ENCODE measurements around the gene C15orf39. TPM values are rescaled to one million over a fixed set of nuclear protein-coding genes. Genes with fewer than 3 reads are reported as not detected.
"Not testable (repeated sequence)": the region's sequence is repeated elsewhere in the genome, so short reads cannot be mapped to it uniquely, and the experiment has no call there.

The C15orf39 gene
- total and polyA plus RNA-seq, 2 donors from 2014 or later, result 5.7 to 32.7 TPM

DNA sequence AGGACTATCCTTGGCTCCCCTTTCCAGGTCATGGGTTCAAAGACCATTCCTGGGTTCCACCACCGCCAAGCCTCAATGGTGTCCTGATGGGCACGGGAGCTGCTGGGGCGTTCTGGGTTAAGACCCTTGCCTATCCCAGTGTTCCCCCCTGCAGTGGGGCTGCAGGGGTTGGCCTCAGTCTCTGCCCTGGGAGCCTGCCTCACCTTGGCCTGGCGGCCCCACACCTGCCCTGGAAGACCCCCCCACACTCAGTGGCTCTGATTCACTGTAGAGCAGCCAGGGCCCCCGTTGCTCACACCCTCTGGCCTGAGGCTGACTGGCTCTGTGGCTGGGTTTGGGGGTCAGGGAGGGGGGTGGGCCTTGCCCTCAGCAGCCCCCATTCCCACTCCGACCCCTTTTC lies 22.0 kb downstream of the C15orf39 start:
- DNase-seq (no peak), FAIRE-seq (no peak)
- no peak overlapping the region for H3K27ac ChIP-seq (ENCODE audit: low read depth in 2 of 2, low read length in 2 of 2)
- H3K27me3 ChIP-seq (ENCODE audit: control insufficient read depth, insufficient read depth, low read length), result no peaks in the 10 kb centered on the region
- no peaks in the 10 kb centered on the region for H3K9me3 ChIP-seq (ENCODE audit: control insufficient read depth in 2 of 3, insufficient read depth in 1 of 3, low read length in 3 of 3)
- TF ChIP-seq, protein P1, sequence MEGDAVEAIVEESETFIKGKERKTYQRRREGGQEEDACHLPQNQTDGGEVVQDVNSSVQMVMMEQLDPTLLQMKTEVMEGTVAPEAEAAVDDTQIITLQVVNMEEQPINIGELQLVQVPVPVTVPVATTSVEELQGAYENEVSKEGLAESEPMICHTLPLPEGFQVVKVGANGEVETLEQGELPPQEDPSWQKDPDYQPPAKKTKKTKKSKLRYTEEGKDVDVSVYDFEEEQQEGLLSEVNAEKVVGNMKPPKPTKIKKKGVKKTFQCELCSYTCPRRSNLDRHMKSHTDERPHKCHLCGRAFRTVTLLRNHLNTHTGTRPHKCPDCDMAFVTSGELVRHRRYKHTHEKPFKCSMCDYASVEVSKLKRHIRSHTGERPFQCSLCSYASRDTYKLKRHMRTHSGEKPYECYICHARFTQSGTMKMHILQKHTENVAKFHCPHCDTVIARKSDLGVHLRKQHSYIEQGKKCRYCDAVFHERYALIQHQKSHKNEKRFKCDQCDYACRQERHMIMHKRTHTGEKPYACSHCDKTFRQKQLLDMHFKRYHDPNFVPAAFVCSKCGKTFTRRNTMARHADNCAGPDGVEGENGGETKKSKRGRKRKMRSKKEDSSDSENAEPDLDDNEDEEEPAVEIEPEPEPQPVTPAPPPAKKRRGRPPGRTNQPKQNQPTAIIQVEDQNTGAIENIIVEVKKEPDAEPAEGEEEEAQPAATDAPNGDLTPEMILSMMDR (IDR thresholded peaks at IDR 0.05; ENCODE audit: borderline replicate concordance, extremely low read depth, insufficient read depth), result no peak
- no peak overlapping the region for H3K4me3 ChIP-seq (ENCODE audit: low read length in 3 of 3)
- H3K4me1 ChIP-seq (ENCODE audit: control insufficient read depth in 2 of 3, insufficient read depth in 2 of 3, low read depth in 1 of 3, low read length in 3 of 3), result no peaks in the 10 kb centered on the region
- no peaks in the 10 kb centered on the region for H3K36me3 ChIP-seq (ENCODE audit: control insufficient read depth in 2 of 3, insufficient read depth in 3 of 3, low read length in 3 of 3)
- H3K9ac ChIP-seq (ENCODE audit: low read length in 3 of 3), result no peak overlapping the region
- intact Hi-C loops (cut with DNase I), result no loop called here

- intact Hi-C loops (cut with DNase I), result no loop called here
- H3K27me3 ChIP-seq (ENCODE audit: control insufficient read depth, insufficient read depth, low read length), result no peaks in the 10 kb centered on the region
- no peak for FAIRE-seq
- no peaks in the 10 kb centered on the region for H3K4me1 ChIP-seq (ENCODE audit: control insufficient read depth in 2 of 3, insufficient read depth in 2 of 3, low read depth in 1 of 3, low read length in 3 of 3)
- H3K27ac ChIP-seq (ENCODE audit: low read depth in 2 of 2, low read length in 2 of 2), result no peak overlapping the region
- TF ChIP-seq, protein P1 (IDR thresholded peaks at IDR 0.05; ENCODE audit: borderline replicate concordance, extremely low read depth, insufficient read depth), result no peak
- H3K4me3 ChIP-seq (ENCODE audit: low read length in 3 of 3), result no peak overlapping the region
- H3K36me3 ChIP-seq (ENCODE audit: control insufficient read depth in 2 of 3, insufficient read depth in 3 of 3, low read length in 3 of 3), result no peaks in the 10 kb centered on the region
- H3K9ac ChIP-seq (ENCODE audit: low read length in 3 of 3), result no peak overlapping the region
- DNase-seq, result peak in 1 of 5 donors; percentile 31
- no peaks in the 10 kb centered on the region for H3K9me3 ChIP-seq (ENCODE audit: control insufficient read depth in 2 of 3, insufficient read depth in 1 of 3, low read length in 3 of 3)
Measured at GRCh38 chr15:75224281-75224680, 22.6 kb downstream of the C15orf39 start.

- peak in 1 of 5 donors; percentile 37 for DNase-seq
- H3K4me3 ChIP-seq (ENCODE audit: low read length in 3 of 3); intact Hi-C loops (cut with DNase I); FAIRE-seq; H3K9ac ChIP-seq (ENCODE audit: low read length in 3 of 3); H3K27ac ChIP-seq (ENCODE audit: low read depth in 2 of 2, low read length in 2 of 2); H3K36me3 ChIP-seq (ENCODE audit: control insufficient read depth in 2 of 3, insufficient read depth in 3 of 3, low read length in 3 of 3); H3K4me1 ChIP-seq (ENCODE audit: control insufficient read depth in 2 of 3, insufficient read depth in 2 of 3, low read depth in 1 of 3, low read length in 3 of 3); H3K9me3 ChIP-seq (ENCODE audit: control insufficient read depth in 2 of 3, insufficient read depth in 1 of 3, low read length in 3 of 3); H3K27me3 ChIP-seq (ENCODE audit: control insufficient read depth, insufficient read depth, low read length): not testable (repeated sequence)
Measured at GRCh38 chr15:75225102-75225836, 23.6 kb downstream of the C15orf39 start.

DNA sequence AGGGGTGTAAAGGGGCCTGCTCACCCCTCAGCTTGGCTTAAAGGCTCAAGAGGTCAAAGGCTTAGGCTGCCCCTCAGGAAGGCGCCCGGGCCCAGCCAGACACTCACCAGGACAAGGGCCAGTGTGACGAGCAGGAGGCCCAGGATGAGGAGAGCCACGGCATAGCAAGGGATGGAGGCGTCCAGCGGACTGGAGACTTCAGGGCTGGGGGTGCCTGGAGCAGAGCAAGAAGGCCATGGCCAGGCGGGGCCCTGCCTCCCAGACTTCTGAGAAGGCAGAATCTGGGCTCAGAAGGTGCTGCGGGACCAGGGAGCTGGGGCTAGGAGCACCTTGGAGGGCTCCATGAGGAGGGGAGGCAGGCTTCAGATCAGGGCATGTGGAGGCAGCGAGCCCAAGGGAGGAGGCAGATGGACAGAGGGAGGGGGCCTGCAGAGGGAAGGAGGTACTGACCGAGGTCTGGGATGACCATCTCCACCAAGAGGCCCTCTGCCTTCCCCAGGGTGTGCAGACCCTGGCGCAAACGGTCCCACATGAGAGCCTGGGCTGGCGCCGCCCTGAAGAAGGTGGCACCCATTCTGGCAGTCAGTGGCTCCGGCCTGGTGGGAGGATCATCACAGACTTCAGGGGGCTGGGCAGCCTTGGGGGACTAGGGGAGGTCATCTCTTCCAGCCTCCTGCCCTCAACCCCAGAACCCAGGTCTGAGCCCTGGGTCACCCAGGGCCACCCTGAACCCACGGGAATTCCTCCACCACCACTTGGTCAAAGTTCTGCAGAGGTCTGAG lies 24.5 kb downstream of the C15orf39 start:
- no peaks in the 10 kb centered on the region for H3K27me3 ChIP-seq (ENCODE audit: control insufficient read depth, insufficient read depth, low read length)
- DNase-seq (peak in 1 of 5 donors; percentile 63), FAIRE-seq (no peak)
- H3K4me1 ChIP-seq (ENCODE audit: control insufficient read depth in 2 of 3, insufficient read depth in 2 of 3, low read depth in 1 of 3, low read length in 3 of 3), result no peaks in the 10 kb centered on the region
- no peak overlapping the region for H3K27ac ChIP-seq (ENCODE audit: low read depth in 2 of 2, low read length in 2 of 2)
- H3K4me3 ChIP-seq (ENCODE audit: low read length in 3 of 3), result no peak overlapping the region
- TF ChIP-seq, protein P1 (IDR thresholded peaks at IDR 0.05; ENCODE audit: borderline replicate concordance, extremely low read depth, insufficient read depth), result no peak
- intact Hi-C loops (cut with DNase I), result no loop called here
- no peaks in the 10 kb centered on the region for H3K9me3 ChIP-seq (ENCODE audit: control insufficient read depth in 2 of 3, insufficient read depth in 1 of 3, low read length in 3 of 3)
- H3K9ac ChIP-seq (ENCODE audit: low read length in 3 of 3), result no peak overlapping the region
- H3K36me3 ChIP-seq (ENCODE audit: control insufficient read depth in 2 of 3, insufficient read depth in 3 of 3, low read length in 3 of 3), result no peaks in the 10 kb centered on the region

DNA sequence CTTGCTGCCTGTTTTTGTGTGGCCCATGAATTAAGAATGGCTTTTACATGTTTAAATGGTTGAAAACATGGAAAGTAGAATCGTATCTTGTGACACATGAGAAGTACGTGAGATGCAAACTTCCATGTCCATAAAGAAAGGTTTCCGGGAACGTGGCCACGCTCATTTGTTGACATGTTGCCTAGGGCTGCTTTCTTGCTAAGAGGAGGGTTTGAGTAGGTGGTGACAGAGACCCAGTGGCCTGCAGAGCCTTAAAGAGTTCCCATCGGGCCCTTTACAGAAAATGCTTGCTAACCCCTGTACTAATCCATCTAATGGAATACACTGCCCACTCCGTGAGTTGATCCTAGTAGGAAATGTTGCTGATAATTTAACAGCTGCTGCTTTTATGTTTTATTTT lies 25.4 kb downstream of the C15orf39 start:
- H3K27me3 ChIP-seq (ENCODE audit: control insufficient read depth, insufficient read depth, low read length); H3K27ac ChIP-seq (ENCODE audit: low read depth in 2 of 2, low read length in 2 of 2); H3K9me3 ChIP-seq (ENCODE audit: control insufficient read depth in 2 of 3, insufficient read depth in 1 of 3, low read length in 3 of 3); H3K4me3 ChIP-seq (ENCODE audit: low read length in 3 of 3); FAIRE-seq; intact Hi-C loops (cut with DNase I); H3K4me1 ChIP-seq (ENCODE audit: control insufficient read depth in 2 of 3, insufficient read depth in 2 of 3, low read depth in 1 of 3, low read length in 3 of 3); H3K9ac ChIP-seq (ENCODE audit: low read length in 3 of 3); H3K36me3 ChIP-seq (ENCODE audit: control insufficient read depth in 2 of 3, insufficient read depth in 3 of 3, low read length in 3 of 3): not testable (repeated sequence)
- peak in 1 of 5 donors; percentile 4 for DNase-seq

Data from kidney (tissue), 14 donors.